Stimulated activated CD8-positive, alpha-beta memory T cell treated with anti-CD3 and anti-CD28 coated beads, Interleukin-12 subunit alpha, Interleukin-12 subunit beta, amount 100 ng/mL, for 24 hours (primary cell): Measurements from ENCODE around the gene TRIM49D2.
"Not testable (repeated sequence)": the region's sequence is repeated elsewhere in the genome, so short reads cannot be mapped to it uniquely, and the experiment has no call there.

ENCODE experiments used
- DNase-seq: peaks from one replicate; pipeline ENCODE4 v3.0.0-alpha.2; 2020; ENCODE audit errors: extremely low read depth

The TRIM49D2 gene

GRCh38 chr11:89923764-89924163, at the start of gene TRIM49D2:
TSS of gene TRIM49D2 (plus strand) at chr11:89924064. CDS start at chr11:89926762, 2,698 bp downstream.
- DNase-seq, result not testable (repeated sequence)

GRCh38 chr11:89877511-89877910, 46.4 kb upstream of the TRIM49D2 start:
- DNase-seq, result not testable (repeated sequence)

GRCh38 chr11:89893245-89893644, 30.6 kb upstream of the TRIM49D2 start:
- DNase-seq, result not testable (repeated sequence)

- not testable (repeated sequence) for DNase-seq
Observed at GRCh38 chr11:89900809-89901208, 23.1 kb upstream of the TRIM49D2 start.

- no peak for DNase-seq
Observed at GRCh38 chr11:89922195-89922660, 1.6 kb upstream of the TRIM49D2 start, which contains the start of gene TRIM49D1. TSS of gene TRIM49D1 (minus strand) at chr11:89922245. CDS start at chr11:89917710, 4,535 bp downstream.

- not testable (repeated sequence) for DNase-seq
Observed at GRCh38 chr11:89960833-89961232, 37.0 kb downstream of the TRIM49D2 start.

GRCh38 chr11:89965737-89966136, 41.9 kb downstream of the TRIM49D2 start, which contains the start of gene TRIM64:
TSS of gene TRIM64 (plus strand) at chr11:89966037. CDS start at chr11:89968504, 2,467 bp downstream.
- not testable (repeated sequence) for DNase-seq
